Epithelial cell of esophagus (primary cell): ENCODE results near the gene ABCE1.

Experiments used
- DNase-seq: peaks from one replicate; pipeline ENCODE4 v3.0.0; 2010; ENCODE audit warnings: low read depth
- H3K4me3 ChIP-seq: 2 replicates; pipeline ENCODE4 v1.5.1; 2011; ENCODE audit warnings: mild to moderate bottlenecking, low read length, control low read depth
- CTCF ChIP-seq: IDR thresholded peaks from 2 replicates; pipeline ENCODE4 v1.5.1; 2011; ENCODE audit warnings: low read depth, mild to moderate bottlenecking, low read length, control low read depth, inconsistent platforms; ENCODE audit not compliant: insufficient read depth; ENCODE audit errors: missing control alignments

ABCE1 gene

DNA sequence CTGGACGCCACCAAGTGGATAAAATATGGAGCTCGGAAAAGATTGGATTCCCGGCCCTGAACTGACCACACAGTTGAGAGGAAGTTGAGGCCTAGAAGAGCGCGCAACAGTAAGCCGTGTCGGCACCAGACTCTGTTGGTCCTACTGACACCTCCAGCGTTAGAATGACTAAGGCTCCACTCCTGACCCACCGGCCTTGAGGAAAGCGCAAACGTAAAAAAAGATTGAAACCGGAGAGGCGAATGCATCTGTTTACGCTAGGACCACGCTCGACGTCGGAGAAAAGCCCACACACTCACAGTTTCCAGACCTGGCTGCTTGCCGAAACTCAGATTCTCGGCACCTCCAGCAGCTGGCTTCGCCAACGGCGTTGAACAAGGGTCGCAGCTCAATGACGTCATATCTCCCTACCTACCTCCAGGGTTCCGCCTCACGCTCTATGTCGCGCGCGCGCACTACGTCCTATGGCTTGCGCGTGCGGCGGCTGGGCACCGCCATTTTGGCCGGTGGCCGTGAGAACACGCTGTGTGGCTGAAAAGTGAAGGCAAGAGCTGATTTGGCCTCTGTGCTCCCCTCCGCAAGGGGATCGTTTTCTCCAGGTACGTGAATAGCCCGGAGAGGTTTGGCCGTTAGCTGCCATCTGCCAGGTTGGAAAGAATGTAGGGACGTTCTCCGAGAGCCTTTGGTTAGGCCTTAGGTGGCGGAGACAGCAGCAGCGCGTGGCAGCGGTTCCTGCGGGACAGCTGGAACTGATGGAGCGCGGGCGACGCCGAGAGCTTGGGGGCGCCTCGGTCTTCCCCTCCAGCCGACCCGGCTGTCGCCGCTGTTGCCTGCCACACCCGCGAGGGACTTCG, at the start of gene ABCE1, which contains the start of gene ANAPC10:
Gene ABCE1, plus strand, starts transcription at position 491 of the 854 bp plus-strand sequence. CDS start 6,102 bp downstream, outside the sequence.
Gene ANAPC10, minus strand, starts transcription at position 376 of the 854 bp plus-strand sequence. CDS start 2,097 bp downstream, outside the sequence.
- TF ChIP-seq CTCF = peak; percentile 14
- peak within 1 kb of the TSS; percentile 92 for H3K4me3 ChIP-seq

GRCh38 chr4:145048817-145049216, 49.3 kb upstream of the ABCE1 start:
- no peak overlapping the region for H3K4me3 ChIP-seq
- TF ChIP-seq CTCF = no peak
- no peak for DNase-seq

More for the DNA sequence above, at the start of gene ABCE1, which contains the start of gene ANAPC10:
- DNase-seq = peak; percentile 99

GRCh38 chr4:145049241-145049640, 48.9 kb upstream of the ABCE1 start:
- no peak for TF ChIP-seq CTCF
- DNase-seq = no peak
- no peak overlapping the region for H3K4me3 ChIP-seq

DNA sequence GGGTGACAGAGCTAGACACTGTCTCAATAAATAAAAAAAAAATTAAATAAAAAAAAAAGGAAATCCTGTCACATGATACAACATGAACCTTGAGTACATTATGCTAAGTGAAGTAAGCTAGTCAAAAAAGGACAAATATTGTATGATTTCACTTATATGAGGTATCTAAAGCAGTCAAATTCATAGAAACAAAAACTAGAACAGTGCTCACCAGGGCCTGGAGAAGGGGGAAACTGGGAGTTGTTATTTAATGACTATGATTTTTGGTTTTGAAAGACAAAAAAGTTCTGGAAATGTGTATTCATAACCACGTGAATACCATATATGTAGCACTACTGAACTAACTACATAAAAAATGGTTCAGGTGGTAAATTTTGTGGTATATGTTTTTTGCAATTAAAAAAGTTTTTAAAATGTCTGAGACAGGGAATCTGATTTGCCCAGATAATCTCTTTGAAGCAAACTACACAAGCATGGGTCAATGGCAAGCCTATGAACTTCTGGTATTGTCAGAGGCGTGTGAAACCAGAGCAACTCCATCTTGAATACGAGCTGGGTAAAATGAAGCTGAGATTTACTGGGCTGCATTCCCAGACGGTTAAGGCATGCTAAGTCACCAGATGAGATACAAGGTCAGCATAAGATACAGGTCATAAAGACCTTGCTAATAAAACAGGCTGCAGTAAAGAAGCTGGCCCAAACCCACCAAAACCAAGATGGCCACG, 42.4 kb upstream of the ABCE1 start:
- DNase-seq = no peak
- H3K4me3 ChIP-seq = no peak overlapping the region
- TF ChIP-seq CTCF = no peak

GRCh38 chr4:145056325-145057130, 41.6 kb upstream of the ABCE1 start:
- no peak overlapping the region for H3K4me3 ChIP-seq
- no peak for TF ChIP-seq CTCF
- no peak for DNase-seq

GRCh38 chr4:145058256-145058655, 39.9 kb upstream of the ABCE1 start:
- DNase-seq = no peak
- no peak for TF ChIP-seq CTCF
- no peak overlapping the region for H3K4me3 ChIP-seq
